ENCODE results near the gene UBALD2. TPM values are rescaled to one million over a fixed set of nuclear protein-coding genes. Genes with fewer than 3 reads are reported as not detected.

Gene UBALD2
- total RNA-seq, 4 donors from 2014 or later: 6.1 to 8.8 (median 8.4) TPM

DNA sequence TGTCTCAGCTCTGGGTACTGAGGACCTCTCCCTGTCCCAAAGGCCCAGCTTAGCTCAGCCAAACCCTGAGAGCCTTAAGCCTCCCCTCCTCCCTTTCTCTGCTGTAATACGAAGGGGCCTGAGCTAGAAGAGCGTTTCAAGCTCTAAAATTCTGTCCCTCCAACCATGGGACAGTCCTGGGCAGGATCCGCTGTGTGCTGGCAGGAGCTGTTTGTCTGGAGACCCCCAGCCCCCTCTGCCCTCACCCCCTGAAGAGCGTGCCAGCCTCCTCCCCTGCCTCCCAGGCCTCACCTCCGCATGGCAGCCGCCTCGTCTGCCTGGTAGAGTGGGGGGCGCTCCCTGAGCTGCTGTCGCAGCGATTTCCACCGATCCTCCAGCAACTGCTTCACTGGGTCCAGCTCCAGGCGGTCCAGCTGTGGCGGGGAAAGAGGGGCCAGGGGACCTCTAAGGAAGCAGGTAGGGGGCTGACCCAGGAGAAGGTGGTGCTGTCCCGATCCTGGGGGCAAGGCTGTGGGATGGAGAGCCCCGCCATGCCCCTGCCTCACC is 14.7 kb downstream of the UBALD2 start:
- Histone ChIP-seq H3K4me1 (peaks cover 0 to 8% (median 6%) of the 10 kb centered on the region in 3 donors), H3K27ac (no peak overlapping the region), H3K4me3 (no peak overlapping the region), H3K9me3 (no peaks in the 10 kb centered on the region), H3K36me3 (peaks cover 0 to 11% of the 10 kb centered on the region in 2 donors), H3K27me3 (no peaks in the 10 kb centered on the region)
- WGBS, 2 donors (ENCODE audit: low coverage in 1 of 2): no CpG with 5 or more reads among the region's 15 CpGs
- ATAC-seq: no peak
- TF ChIP-seq POLR2AphosphoS5 (IDR thresholded peaks at IDR 0.05) (no peak), POLR2A (IDR thresholded peaks at IDR 0.05) (no peak), EP300 (IDR thresholded peaks at IDR 0.05) (no peak)
- TF ChIP-seq, protein P1, sequence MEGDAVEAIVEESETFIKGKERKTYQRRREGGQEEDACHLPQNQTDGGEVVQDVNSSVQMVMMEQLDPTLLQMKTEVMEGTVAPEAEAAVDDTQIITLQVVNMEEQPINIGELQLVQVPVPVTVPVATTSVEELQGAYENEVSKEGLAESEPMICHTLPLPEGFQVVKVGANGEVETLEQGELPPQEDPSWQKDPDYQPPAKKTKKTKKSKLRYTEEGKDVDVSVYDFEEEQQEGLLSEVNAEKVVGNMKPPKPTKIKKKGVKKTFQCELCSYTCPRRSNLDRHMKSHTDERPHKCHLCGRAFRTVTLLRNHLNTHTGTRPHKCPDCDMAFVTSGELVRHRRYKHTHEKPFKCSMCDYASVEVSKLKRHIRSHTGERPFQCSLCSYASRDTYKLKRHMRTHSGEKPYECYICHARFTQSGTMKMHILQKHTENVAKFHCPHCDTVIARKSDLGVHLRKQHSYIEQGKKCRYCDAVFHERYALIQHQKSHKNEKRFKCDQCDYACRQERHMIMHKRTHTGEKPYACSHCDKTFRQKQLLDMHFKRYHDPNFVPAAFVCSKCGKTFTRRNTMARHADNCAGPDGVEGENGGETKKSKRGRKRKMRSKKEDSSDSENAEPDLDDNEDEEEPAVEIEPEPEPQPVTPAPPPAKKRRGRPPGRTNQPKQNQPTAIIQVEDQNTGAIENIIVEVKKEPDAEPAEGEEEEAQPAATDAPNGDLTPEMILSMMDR (IDR thresholded peaks at IDR 0.05): no peak

DNA sequence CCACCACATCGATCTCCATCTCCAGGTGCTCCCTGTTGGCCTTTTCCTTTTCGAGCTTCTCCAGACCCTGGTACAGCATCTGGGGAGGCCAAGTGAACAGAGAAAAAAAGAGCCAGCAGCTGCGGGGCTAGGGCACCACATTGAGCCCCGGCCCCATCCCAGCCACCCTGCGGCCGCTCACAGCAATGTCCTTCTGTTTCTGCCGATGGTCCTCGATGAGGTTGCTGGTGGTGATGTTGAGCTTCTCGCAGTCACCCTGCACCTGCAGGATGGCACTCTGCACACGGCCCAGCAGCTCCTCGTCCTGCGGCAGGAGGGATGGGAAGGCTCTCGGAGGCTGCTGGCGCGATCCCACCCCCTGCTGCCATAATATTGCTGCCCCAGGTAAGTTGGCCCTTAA is 15.5 kb downstream of the UBALD2 start:
- 100% methylated on average over 1 of the region's 15 CpGs; no CpG with 5 or more reads in 1 of the 2 donors for WGBS, 2 donors (ENCODE audit: low coverage in 1 of 2)
- H3K36me3 ChIP-seq: peaks cover 0 to 11% of the 10 kb centered on the region in 2 donors
- no peak overlapping the region for H3K4me3 ChIP-seq
- H3K4me1 ChIP-seq: peaks cover 0 to 8% (median 6%) of the 10 kb centered on the region in 3 donors
- H3K27me3 ChIP-seq: no peaks in the 10 kb centered on the region
- no peaks in the 10 kb centered on the region for H3K9me3 ChIP-seq
- ATAC-seq: no peak
- H3K27ac ChIP-seq: no peak overlapping the region
- no peak for TF ChIP-seq POLR2A (IDR thresholded peaks at IDR 0.05)
- TF ChIP-seq, protein P1 (IDR thresholded peaks at IDR 0.05): no peak
- TF ChIP-seq EP300 (IDR thresholded peaks at IDR 0.05): no peak
- TF ChIP-seq POLR2AphosphoS5 (IDR thresholded peaks at IDR 0.05): no peak

DNA sequence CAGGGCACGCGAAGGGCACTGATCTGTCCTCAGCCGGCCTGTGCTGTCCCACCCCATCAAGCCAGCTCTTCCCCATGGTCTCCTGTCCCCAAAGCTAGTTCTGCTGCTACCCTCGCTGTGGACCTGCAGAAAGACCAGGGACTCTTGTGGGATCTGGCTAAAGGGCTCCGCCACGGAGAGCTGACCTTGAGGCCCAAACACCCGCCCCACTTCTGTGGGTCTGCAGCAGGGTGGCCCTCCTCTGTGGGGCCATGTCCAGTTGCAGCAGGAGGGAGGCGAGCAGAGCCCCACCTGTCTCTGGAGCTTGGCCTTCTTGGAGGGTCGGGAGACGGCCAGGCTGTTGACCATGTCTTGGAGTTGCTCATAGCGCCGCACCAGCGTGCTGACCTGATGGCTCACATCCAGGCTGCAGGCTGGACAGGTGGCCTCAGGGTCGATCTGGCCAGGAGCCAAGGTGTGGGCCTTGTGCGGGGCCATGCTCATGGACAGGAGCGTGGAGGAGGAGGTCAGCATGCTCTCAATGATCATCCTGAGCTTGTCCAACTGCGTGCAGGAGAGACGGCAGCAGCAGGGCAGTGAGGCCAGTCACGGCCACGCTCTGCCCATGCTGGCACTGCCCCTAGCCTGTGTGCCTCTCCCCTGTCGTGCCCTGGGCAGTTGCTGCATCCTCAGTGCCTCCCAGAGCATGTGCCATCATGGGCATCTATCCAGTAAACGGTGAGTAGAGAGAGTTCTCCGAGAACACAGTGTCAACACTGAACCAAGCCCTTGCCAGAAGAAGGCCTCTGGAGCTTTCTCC is 16.6 kb downstream of the UBALD2 start:
- ATAC-seq: no peak
- no peak for TF ChIP-seq POLR2A (IDR thresholded peaks at IDR 0.05)
- no peak for TF ChIP-seq EP300 (IDR thresholded peaks at IDR 0.05)
- TF ChIP-seq, protein P1 (IDR thresholded peaks at IDR 0.05): no peak
- Histone ChIP-seq H3K4me1 (peaks cover 0 to 8% (median 6%) of the 10 kb centered on the region in 3 donors), H3K36me3 (peaks cover 0 to 10% of the 10 kb centered on the region in 2 donors), H3K4me3 (no peak overlapping the region), H3K9me3 (no peaks in the 10 kb centered on the region), H3K27me3 (no peaks in the 10 kb centered on the region), H3K27ac (no peak overlapping the region)
- WGBS, 2 donors (ENCODE audit: low coverage in 1 of 2): 68 to 100% methylated on average over 2 to 7 of the region's 23 CpGs

DNA sequence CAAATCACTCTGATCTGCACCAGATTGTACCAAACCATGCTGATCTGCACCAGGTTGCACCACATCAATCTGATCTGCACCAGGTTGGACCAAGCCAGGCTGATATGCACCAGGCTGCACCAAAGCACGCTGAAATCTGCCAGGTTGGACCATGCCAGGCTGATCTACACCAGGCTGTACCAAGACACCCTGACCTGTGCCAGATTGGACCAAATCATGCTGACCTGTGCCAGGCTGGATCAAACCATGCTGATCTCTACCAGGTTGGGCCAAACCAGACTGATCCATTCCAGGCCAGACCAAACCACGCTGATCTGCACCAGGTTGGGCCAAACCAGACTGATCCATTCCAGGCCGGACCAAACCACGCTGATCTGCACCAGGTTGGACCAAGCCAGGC is 27.4 kb downstream of the UBALD2 start:
- H3K27me3 ChIP-seq: no peaks in the 10 kb centered on the region
- H3K4me1 ChIP-seq: peaks cover 0 to 8% (median 0%) of the 10 kb centered on the region in 3 donors
- no peak overlapping the region for H3K27ac ChIP-seq
- ATAC-seq: no peak
- H3K4me3 ChIP-seq: no peak overlapping the region
- no peak for TF ChIP-seq EP300 (IDR thresholded peaks at IDR 0.05)
- TF ChIP-seq POLR2AphosphoS5 (IDR thresholded peaks at IDR 0.05): no peak
- TF ChIP-seq, protein P1 (IDR thresholded peaks at IDR 0.05): no peak
- TF ChIP-seq POLR2A (IDR thresholded peaks at IDR 0.05): no peak
- H3K36me3 ChIP-seq: peaks cover 0 to 43% of the 10 kb centered on the region in 2 donors
- no peaks in the 10 kb centered on the region for H3K9me3 ChIP-seq
- WGBS, 2 donors (ENCODE audit: low coverage in 1 of 2): 100% methylated on average over 1 of the region's 4 CpGs; no CpG with 5 or more reads in 1 of the 2 donors
